A673 (cell line): ENCODE data around the gene MMP24OS. TPM values are rescaled to one million over a fixed set of nuclear protein-coding genes. Genes with fewer than 3 reads are reported as not detected.

Experiments
- BruUV-seq: library from RNA; stranded (reverse); fragments of 400-500 nt; replicated peaks from 2 replicates; lab custom pipeline; 2021; lab: Mats Ljungman, UMichigan
- CTCF ChIA-PET: fragments of 300-600 bp; sonication (Branson Sonifier 250); formaldehyde crosslinking; loops from one replicate; lab custom pipeline; 2022; ENCODE audit warnings: antibody characterized with exemption; lab: Charles Lee
- POLR2A ChIA-PET: fragments of 300-600 bp; sonication (Branson Sonifier 250); formaldehyde crosslinking; loops from one replicate; lab custom pipeline; 2022; ENCODE audit warnings: antibody characterized with exemption; ENCODE audit not compliant: low non-redundant PET; lab: Charles Lee
- DNase-seq: peaks from one replicate; pipeline ENCODE4 v3.0.0-alpha.2; 2015; ENCODE audit warnings: low spot score
- H3K27ac ChIP-seq: fragments of 200-600 bp; sonication (generic); 2 replicates; pipeline ENCODE4 v1.5.1; 2016; ENCODE audit warnings: mixed run types, low read depth, mild to moderate bottlenecking, mixed read lengths, antibody characterized with exemption, low read length; ENCODE audit not compliant: poor library complexity, severe bottlenecking
- H3K27me3 ChIP-seq: fragments of 200-600 bp; sonication (generic); replicated peaks from 2 replicates; pipeline ENCODE4 v1.6.1; 2017; ENCODE audit warnings: mixed run types, low read depth, mild to moderate bottlenecking, mixed read lengths, antibody characterized with exemption, low read length; ENCODE audit not compliant: insufficient read depth, poor library complexity
- H3K36me3 ChIP-seq: fragments of 200-600 bp; sonication (generic); 2 replicates; pipeline ENCODE4 v1.6.1; 2016; ENCODE audit warnings: mixed run types, mild to moderate bottlenecking, mixed read lengths, antibody characterized with exemption, low read length; ENCODE audit not compliant: insufficient read depth, poor library complexity, severe bottlenecking
- H3K4me1 ChIP-seq: fragments of 200-600 bp; sonication (generic); 2 replicates; pipeline ENCODE4 v1.6.1; 2017; ENCODE audit warnings: mixed run types, mild to moderate bottlenecking, mixed read lengths, antibody characterized with exemption, low read length; ENCODE audit not compliant: insufficient read depth, poor library complexity, severe bottlenecking
- H3K4me3 ChIP-seq: fragments of 200-600 bp; sonication (generic); 2 replicates; pipeline ENCODE4 v1.5.1; 2016; ENCODE audit warnings: low read depth, mixed run types, mild to moderate bottlenecking, mixed read lengths, low read length; ENCODE audit not compliant: poor library complexity, severe bottlenecking
- H3K9me3 ChIP-seq: fragments of 200-600 bp; sonication (generic); 2 replicates; pipeline ENCODE4 v1.6.1; 2016; ENCODE audit warnings: mixed run types, low read depth, mild to moderate bottlenecking, mixed read lengths, antibody characterized with exemption, low read length; ENCODE audit not compliant: poor library complexity, severe bottlenecking
- EZH2 ChIP-seq: fragments of 200-600 bp; sonication (generic); IDR thresholded peaks from 2 replicates; pipeline ENCODE4 v1.6.1; 2017; ENCODE audit warnings: borderline replicate concordance, low read depth, mild to moderate bottlenecking, mixed read lengths, antibody characterized with exemption, low read length; ENCODE audit not compliant: poor library complexity, severe bottlenecking
- intact Hi-C: fragments of 100-400 bp; cut with micrococcal nuclease; formaldehyde crosslinking; loops from one replicate; pipeline ENCODE4 v1.10.0; 2022; ENCODE audit not compliant: unreplicated experiment
- total RNA-seq: library from RNA; stranded (reverse); gene quantifications from 2 replicates; pipeline ENCODE4 v1.2.3, GENCODE V29; 2021
- TF ChIP-seq, protein P1 (sequence below): fragments of 300-800, 200-600 bp; sonication (generic); conservative IDR thresholded peaks from 2 replicates; pipeline ENCODE4 v1.5.1; 2017; ENCODE audit warnings: low read depth, mild to moderate bottlenecking, antibody characterized with exemption, low read length, moderate library complexity, mixed read lengths

The MMP24OS gene
- total RNA-seq, 1 experiment from 2014 or later = 26.2 TPM

DNA sequence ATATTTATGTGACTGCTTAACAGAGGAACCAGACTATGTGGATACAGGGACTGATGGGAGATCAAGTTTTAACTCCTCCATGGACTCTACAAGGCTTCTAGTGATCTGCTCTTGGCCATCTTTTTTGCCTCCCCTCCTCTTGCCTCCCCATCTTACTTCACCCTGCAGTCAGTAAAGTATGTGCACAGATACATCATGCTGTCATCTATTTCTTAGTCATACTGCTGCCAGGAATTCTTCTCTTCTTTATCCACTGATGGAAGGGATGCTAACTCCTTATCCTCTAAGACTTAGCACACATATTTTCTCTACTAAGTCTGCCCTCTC, 41.9 kb upstream of the MMP24OS start:
- intact Hi-C loops = no loop called here
- no peak for DNase-seq
- POLR2A ChIA-PET = no interaction called here
- Histone ChIP-seq H3K36me3 (no peaks in the 10 kb centered on the region), H3K27me3 (no peaks in the 10 kb centered on the region), H3K9me3 (no peaks in the 10 kb centered on the region), H3K4me3 (no peak overlapping the region), H3K27ac (no peak overlapping the region), H3K4me1 (peaks cover 7% of the 10 kb centered on the region)
- BruUV-seq = no TSS peak
- CTCF ChIA-PET = no interaction called here
- TF ChIP-seq, protein P1, sequence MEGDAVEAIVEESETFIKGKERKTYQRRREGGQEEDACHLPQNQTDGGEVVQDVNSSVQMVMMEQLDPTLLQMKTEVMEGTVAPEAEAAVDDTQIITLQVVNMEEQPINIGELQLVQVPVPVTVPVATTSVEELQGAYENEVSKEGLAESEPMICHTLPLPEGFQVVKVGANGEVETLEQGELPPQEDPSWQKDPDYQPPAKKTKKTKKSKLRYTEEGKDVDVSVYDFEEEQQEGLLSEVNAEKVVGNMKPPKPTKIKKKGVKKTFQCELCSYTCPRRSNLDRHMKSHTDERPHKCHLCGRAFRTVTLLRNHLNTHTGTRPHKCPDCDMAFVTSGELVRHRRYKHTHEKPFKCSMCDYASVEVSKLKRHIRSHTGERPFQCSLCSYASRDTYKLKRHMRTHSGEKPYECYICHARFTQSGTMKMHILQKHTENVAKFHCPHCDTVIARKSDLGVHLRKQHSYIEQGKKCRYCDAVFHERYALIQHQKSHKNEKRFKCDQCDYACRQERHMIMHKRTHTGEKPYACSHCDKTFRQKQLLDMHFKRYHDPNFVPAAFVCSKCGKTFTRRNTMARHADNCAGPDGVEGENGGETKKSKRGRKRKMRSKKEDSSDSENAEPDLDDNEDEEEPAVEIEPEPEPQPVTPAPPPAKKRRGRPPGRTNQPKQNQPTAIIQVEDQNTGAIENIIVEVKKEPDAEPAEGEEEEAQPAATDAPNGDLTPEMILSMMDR = no peak
- no peak for TF ChIP-seq EZH2

- no peaks in the 10 kb centered on the region for H3K27me3 ChIP-seq
- H3K27ac ChIP-seq = no peak overlapping the region
- ChIA-PET CTCF (no interaction called here), POLR2A (no interaction called here)
- intact Hi-C loops = no loop called here
- peak; percentile 37 for DNase-seq
- peaks cover 7% of the 10 kb centered on the region for H3K4me1 ChIP-seq
- BruUV-seq = no TSS peak
- no peaks in the 10 kb centered on the region for H3K36me3 ChIP-seq
- no peak overlapping the region for H3K4me3 ChIP-seq
- TF ChIP-seq EZH2 = no peak
- TF ChIP-seq, protein P1 = no peak
- no peaks in the 10 kb centered on the region for H3K9me3 ChIP-seq
Measured at GRCh38 chr20:35319192-35319870, 41.4 kb upstream of the MMP24OS start.

GRCh38 chr20:35318502-35319157, 40.7 kb upstream of the MMP24OS start:
- Histone ChIP-seq H3K36me3 (no peaks in the 10 kb centered on the region), H3K4me1 (peaks cover 7% of the 10 kb centered on the region), H3K27ac (no peak overlapping the region), H3K4me3 (no peak overlapping the region), H3K27me3 (no peaks in the 10 kb centered on the region), H3K9me3 (no peaks in the 10 kb centered on the region)
- no peak for DNase-seq
- ChIA-PET CTCF (no interaction called here), POLR2A (no interaction called here)
- TF ChIP-seq, protein P1 = no peak
- TF ChIP-seq EZH2 = no peak
- intact Hi-C loops = no loop called here
- BruUV-seq = no TSS peak
